Omental fat pad (tissue), 4 donors: Measurements from ENCODE around the gene ESPN. TPM values are rescaled to one million over a fixed set of nuclear protein-coding genes. Genes with fewer than 3 reads are reported as not detected.

Experiments used
- ATAC-seq: fragments of 150-250 bp; one replicate; pipeline ENCODE4 v1.9.1; 2016; ENCODE audit warnings: mild to moderate bottlenecking, moderate library complexity; ENCODE audit not compliant: low FRiP score
- DNase-seq: peaks from one replicate; pipeline ENCODE4 v3.0.0-alpha.2; 2019; ENCODE audit warnings: low spot score
- total RNA-seq, 4 donors: library from RNA; depleted of rRNA; stranded (reverse); fragments of >200 nt; gene quantifications; one replicate each; pipeline ENCODE4 v1.1.0, GENCODE V29; 2016
- TF ChIP-seq, protein P1 (sequence below), 3 donors: fragments of 450-650 bp; IDR thresholded peaks; one replicate each; pipeline ENCODE4 v1.5.1; 2016 to 2017; ENCODE audit warnings: antibody characterized with exemption in 3 of 3, mild to moderate bottlenecking in 3 of 3, moderate library complexity in 2 of 3

ESPN gene, protein sequence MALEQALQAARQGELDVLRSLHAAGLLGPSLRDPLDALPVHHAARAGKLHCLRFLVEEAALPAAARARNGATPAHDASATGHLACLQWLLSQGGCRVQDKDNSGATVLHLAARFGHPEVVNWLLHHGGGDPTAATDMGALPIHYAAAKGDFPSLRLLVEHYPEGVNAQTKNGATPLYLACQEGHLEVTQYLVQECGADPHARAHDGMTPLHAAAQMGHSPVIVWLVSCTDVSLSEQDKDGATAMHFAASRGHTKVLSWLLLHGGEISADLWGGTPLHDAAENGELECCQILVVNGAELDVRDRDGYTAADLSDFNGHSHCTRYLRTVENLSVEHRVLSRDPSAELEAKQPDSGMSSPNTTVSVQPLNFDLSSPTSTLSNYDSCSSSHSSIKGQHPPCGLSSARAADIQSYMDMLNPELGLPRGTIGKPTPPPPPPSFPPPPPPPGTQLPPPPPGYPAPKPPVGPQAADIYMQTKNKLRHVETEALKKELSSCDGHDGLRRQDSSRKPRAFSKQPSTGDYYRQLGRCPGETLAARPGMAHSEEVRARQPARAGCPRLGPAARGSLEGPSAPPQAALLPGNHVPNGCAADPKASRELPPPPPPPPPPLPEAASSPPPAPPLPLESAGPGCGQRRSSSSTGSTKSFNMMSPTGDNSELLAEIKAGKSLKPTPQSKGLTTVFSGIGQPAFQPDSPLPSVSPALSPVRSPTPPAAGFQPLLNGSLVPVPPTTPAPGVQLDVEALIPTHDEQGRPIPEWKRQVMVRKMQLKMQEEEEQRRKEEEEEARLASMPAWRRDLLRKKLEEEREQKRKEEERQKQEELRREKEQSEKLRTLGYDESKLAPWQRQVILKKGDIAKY
- under 1 TPM in 1 of 4 donors, not detected in 3; 0.12 TPM for total RNA-seq

DNA sequence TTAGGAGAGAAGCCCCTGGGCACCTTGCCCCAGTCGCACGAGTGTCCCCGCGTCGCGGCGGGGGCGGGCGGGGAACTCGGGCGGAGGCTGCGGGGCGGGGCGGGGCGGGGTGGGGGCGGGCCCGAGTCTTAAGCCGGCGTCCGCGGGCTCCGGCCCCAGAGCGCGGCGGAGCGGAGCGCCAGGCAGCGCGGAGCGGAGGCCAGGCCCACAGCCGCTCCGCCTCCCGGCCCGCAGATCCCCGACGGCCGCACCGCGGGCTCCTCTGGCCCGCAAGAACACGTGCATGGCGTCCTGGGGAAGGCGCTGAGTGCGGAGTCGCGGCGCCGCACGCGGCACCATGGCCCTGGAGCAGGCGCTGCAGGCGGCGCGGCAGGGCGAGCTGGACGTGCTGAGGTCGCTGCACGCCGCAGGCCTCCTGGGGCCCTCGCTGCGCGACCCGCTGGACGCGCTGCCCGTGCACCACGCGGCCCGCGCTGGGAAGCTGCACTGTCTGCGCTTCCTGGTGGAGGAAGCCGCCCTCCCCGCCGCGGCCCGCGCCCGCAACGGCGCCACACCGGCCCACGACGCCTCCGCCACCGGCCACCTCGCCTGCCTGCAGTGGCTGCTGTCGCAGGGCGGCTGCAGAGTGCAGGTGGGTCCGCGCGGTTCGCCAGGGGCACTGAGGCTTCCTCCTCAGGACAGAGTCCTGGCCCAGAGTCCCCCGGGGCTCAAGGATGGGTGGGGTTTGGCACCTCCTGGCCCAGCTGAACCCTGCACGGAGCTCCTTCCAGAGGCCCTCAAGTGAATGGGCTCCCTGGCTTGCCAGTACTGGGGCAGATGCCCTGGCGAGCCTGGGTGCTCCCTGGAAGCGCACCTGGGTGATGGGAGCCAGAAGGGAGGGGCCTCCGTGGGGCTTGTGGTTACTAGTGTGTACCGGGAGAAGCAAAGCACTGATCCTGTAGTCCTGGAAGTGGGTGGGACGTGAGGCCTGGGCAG, at the start of gene ESPN:
ESPN (plus strand) TSS at position 158 of the 975 bp plus-strand sequence; CDS start at position 338, 180 bp downstream.
- TF ChIP-seq, protein P1, sequence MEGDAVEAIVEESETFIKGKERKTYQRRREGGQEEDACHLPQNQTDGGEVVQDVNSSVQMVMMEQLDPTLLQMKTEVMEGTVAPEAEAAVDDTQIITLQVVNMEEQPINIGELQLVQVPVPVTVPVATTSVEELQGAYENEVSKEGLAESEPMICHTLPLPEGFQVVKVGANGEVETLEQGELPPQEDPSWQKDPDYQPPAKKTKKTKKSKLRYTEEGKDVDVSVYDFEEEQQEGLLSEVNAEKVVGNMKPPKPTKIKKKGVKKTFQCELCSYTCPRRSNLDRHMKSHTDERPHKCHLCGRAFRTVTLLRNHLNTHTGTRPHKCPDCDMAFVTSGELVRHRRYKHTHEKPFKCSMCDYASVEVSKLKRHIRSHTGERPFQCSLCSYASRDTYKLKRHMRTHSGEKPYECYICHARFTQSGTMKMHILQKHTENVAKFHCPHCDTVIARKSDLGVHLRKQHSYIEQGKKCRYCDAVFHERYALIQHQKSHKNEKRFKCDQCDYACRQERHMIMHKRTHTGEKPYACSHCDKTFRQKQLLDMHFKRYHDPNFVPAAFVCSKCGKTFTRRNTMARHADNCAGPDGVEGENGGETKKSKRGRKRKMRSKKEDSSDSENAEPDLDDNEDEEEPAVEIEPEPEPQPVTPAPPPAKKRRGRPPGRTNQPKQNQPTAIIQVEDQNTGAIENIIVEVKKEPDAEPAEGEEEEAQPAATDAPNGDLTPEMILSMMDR (IDR thresholded peaks at IDR 0.05): no peak
- ATAC-seq (no peak), DNase-seq (no peak)

DNA sequence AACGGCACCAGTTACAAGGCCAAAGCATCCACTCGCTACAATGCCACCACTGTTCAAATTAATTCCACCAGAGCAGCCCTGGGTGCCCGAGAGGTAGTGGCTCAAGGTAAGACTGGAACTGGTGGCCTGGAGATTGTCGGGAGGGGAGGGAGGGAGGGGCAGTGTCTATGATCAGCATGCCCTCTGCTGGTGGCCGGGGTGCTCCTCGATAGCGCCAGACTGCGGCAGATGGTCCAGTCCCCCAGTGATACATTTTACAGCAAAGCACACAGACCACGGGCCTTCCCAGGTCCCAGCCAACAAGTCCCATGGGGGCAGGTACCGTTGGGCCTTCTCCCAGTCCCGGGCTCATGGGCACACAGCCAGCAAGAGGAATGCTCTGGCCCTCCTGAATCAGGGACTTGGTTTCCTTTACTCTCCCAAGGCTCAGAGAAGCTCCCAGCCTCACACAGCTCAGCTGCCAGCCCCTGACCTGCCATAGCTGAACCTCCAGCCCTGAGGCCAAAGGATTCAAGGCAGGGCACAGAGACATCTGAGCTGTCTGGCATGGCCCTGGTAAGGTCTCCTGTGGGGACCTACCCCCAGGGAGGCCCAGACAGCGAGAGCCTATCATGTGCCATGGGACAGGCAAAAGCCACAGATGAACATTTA, 46.4 kb upstream of the ESPN start:
- TF ChIP-seq, protein P1 (IDR thresholded peaks at IDR 0.05): no peak
- DNase-seq (no peak), ATAC-seq (no peak)

DNA sequence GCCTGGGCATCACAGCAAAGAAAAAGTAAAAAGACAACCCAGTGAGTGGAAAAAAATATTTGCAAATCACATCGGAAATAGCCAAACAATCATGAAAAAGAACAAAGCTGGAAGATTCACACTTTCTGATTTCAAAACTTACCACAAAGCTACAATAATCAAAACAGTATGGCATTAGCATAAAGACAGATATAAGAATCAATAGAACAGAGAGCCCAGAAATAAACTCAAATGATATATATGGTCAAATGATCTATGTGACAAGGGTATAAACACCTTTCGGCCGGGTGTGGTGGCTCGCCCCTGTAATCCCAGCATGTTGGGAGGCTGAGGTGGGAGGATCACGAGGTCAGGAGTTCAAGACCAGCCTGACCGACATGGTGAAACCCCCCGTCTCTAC, 44.5 kb upstream of the ESPN start:
- no peak for DNase-seq
- TF ChIP-seq, protein P1 (IDR thresholded peaks at IDR 0.05): no peak
- ATAC-seq: no peak

DNA sequence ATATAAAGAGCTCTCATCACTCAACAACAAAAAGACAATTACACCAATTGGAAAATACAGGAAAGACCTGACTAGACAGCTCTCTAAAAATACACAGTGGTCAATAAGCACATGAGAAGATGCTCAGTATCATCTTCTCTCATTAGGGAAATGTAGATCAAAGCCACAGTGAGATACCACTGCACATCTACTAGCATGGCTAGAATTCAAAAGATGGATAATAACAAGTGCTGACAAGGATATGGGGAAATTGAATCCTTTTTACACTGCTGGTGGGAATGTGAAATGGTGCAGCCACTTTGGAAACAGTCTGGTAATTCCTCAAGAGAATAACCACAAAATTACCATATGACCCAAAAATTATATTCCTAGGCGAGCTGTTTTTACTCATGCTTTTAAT, 40.4 kb upstream of the ESPN start:
- TF ChIP-seq, protein P1 (IDR thresholded peaks at IDR 0.05): no peak
- ATAC-seq (no peak), DNase-seq (no peak)

DNA sequence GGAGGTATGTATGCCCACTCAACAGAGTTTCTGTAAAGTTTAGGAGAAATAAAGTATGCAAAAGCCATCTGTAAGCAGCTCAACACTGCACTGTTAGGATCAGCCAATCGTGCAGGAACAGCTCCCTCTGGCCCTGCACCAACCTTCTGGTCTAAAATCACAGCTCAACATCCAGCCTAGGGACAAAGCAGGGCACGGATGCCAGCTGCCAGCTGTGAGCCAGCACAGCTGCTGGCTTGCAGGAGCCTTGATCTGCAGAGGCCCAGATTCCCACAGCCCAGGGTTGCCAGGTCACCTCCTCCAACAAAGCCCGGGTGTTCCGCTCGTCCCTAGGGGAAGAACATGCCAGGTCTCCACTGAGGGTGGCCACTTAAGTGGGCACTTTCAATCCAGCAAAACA, 39.6 kb upstream of the ESPN start:
- no peak for ATAC-seq
- DNase-seq: no peak
- TF ChIP-seq, protein P1 (IDR thresholded peaks at IDR 0.05): no peak
